Natural killer cell (primary cell): ENCODE results near the gene OR52E4. TPM values are rescaled to one million over a fixed set of nuclear protein-coding genes. Genes with fewer than 3 reads are reported as not detected.

Experiments
- ATAC-seq, 3 donors: fragments of 150-1000 bp in 2 of 3; fragments of 200-7000 bp in 1 of 3; cut with Tn5 transposase; 1 replicate in 1 of 3; 2 replicates in 2 of 3; pipeline ENCODE4 v1.10.0; 2021; ENCODE audit warnings: mild to moderate bottlenecking in 2 of 3, moderate library complexity in 2 of 3
- DNase-seq, 2 donors: peaks; one replicate each; pipeline versions ENCODE4 v3.0.0 to v3.0.0-alpha.2; 2013 to 2021; ENCODE audit warnings: mixed read lengths in 1 of 2
- H3K27ac ChIP-seq: one replicate; pipeline ENCODE4 v1.5.1; 2013; ENCODE audit warnings: mild to moderate bottlenecking, low read length
- H3K27me3 ChIP-seq: one replicate; pipeline ENCODE4 v1.6.1; 2013; ENCODE audit warnings: low read length; ENCODE audit not compliant: control insufficient read depth, insufficient read depth
- H3K36me3 ChIP-seq: one replicate; pipeline ENCODE4 v1.6.1; 2013; ENCODE audit warnings: low read length; ENCODE audit not compliant: control insufficient read depth, insufficient read depth
- H3K4me1 ChIP-seq: one replicate; pipeline ENCODE4 v1.6.1; 2013; ENCODE audit warnings: low read length; ENCODE audit not compliant: control insufficient read depth, insufficient read depth
- H3K4me3 ChIP-seq: one replicate; pipeline ENCODE4 v1.5.1; 2013; ENCODE audit warnings: low read length
- H3K9me3 ChIP-seq: one replicate; pipeline ENCODE4 v1.6.1; 2013; ENCODE audit warnings: low read length; ENCODE audit not compliant: control insufficient read depth, insufficient read depth
- H3K27ac Mint-ChIP-seq, 2 donors: one replicate each; pipeline ENCODE4 v1.8.0; 2022; ENCODE audit warnings: mild to moderate bottlenecking in 2 of 2, mixed read lengths in 2 of 2, moderate library complexity in 1 of 2
- H3K27me3 Mint-ChIP-seq, 2 donors: one replicate each; pipeline ENCODE4 v1.8.0; 2022; ENCODE audit warnings: low read depth in 2 of 2, mixed read lengths in 2 of 2
- H3K36me3 Mint-ChIP-seq: one replicate; pipeline ENCODE4 v1.8.0; 2022; ENCODE audit warnings: mixed read lengths
- H3K4me1 Mint-ChIP-seq, 2 donors: one replicate each; pipeline ENCODE4 v1.8.0; 2022; ENCODE audit warnings: mixed read lengths in 2 of 2
- H3K4me3 Mint-ChIP-seq: one replicate; pipeline ENCODE4 v1.8.0; 2022; ENCODE audit warnings: mild to moderate bottlenecking, moderate library complexity, mixed read lengths
- H3K9me3 Mint-ChIP-seq, 2 donors: one replicate each; pipeline ENCODE4 v1.8.0; 2022; ENCODE audit warnings: mixed read lengths in 2 of 2
- CTCF ChIP-seq: fragments of 200-600 bp; IDR thresholded peaks from one replicate; pipeline ENCODE4 v1.8.0; 2022; ENCODE audit warnings: antibody characterized with exemption
- WGBS: methylation state at CpG from one replicate; pipeline ENCODE4 v1.1.7; 2013; ENCODE audit warnings: missing lambda C conversion rate; ENCODE audit not compliant: insufficient coverage; 5-methylcytosine and 5-hydroxymethylcytosine counted together
- intact Hi-C: fragments of 100-400 bp; cut with micrococcal nuclease; formaldehyde crosslinking; loops from one replicate; pipeline ENCODE4 v1.14.2; 2022
- total RNA-seq, 4 donors: library from RNA; stranded (reverse); fragments of 120-200 nt in 1 of 4; gene quantifications; one replicate each; pipeline versions ENCODE4 v1.2.3 to v1.2.4, GENCODE V29; 2013 to 2022

OR52E4 gene
- total RNA-seq, 3 donors from 2014 or later (not counting 1 experiment from before 2014, with no cell fraction given), result not detected

- Histone ChIP-seq H3K9me3 (no peaks in the 10 kb centered on the region), H3K36me3 (no peaks in the 10 kb centered on the region), H3K27me3 (no peaks in the 10 kb centered on the region), H3K4me3 (no peak overlapping the region), H3K4me1 (no peaks in the 10 kb centered on the region), H3K27ac (no peak overlapping the region)
- intact Hi-C loops, result no loop called here
- TF ChIP-seq CTCF, result no peak
- H3K4me3 Mint-ChIP-seq, result no peak overlapping the region
- no peak overlapping the region for H3K27ac Mint-ChIP-seq
- no peak for DNase-seq
- H3K36me3 Mint-ChIP-seq, result no peaks in the 10 kb centered on the region
- WGBS, result no CpG with 5 or more reads among the region's 2 CpGs
- H3K9me3 Mint-ChIP-seq, result no peaks in the 10 kb centered on the region
- no peak for ATAC-seq
- no peaks in the 10 kb centered on the region for H3K4me1 Mint-ChIP-seq
- peaks cover 14 to 15% of the 10 kb centered on the region in 2 donors for H3K27me3 Mint-ChIP-seq
Observed at GRCh38 chr11:5837695-5838094, 42.7 kb upstream of the OR52E4 start.

- peaks cover 6 to 12% of the 10 kb centered on the region in 2 donors for H3K27me3 Mint-ChIP-seq
- H3K9me3 ChIP-seq, result no peaks in the 10 kb centered on the region
Observed at GRCh38 chr11:5841797-5842196, 38.6 kb upstream of the OR52E4 start, which contains the start of gene OR52E6. TSS of gene OR52E6 (minus strand) at chr11:5841897. CDS start at chr11:5841897, 0 bp downstream.

GRCh38 chr11:5846701-5847100 lies 33.7 kb upstream of the OR52E4 start:
- 26% methylated on average over 1 of the region's 1 CpG for WGBS
- H3K36me3 ChIP-seq, result no peaks in the 10 kb centered on the region
- no peak overlapping the region for H3K27ac Mint-ChIP-seq
- no peak overlapping the region for H3K27ac ChIP-seq
- H3K9me3 ChIP-seq, result no peaks in the 10 kb centered on the region
- no peaks in the 10 kb centered on the region for H3K27me3 ChIP-seq
- H3K36me3 Mint-ChIP-seq, result no peaks in the 10 kb centered on the region
- H3K4me3 ChIP-seq, result no peak overlapping the region
- peaks cover 0 to 3% of the 10 kb centered on the region in 2 donors for H3K9me3 Mint-ChIP-seq
- intact Hi-C loops, result no loop called here
- peaks cover 5 to 7% of the 10 kb centered on the region in 2 donors for H3K27me3 Mint-ChIP-seq
- no peak for DNase-seq
- H3K4me1 ChIP-seq, result no peaks in the 10 kb centered on the region
- H3K4me3 Mint-ChIP-seq, result no peak overlapping the region
- ATAC-seq, result no peak
- no peak for TF ChIP-seq CTCF
- no peaks in the 10 kb centered on the region for H3K4me1 Mint-ChIP-seq

More at GRCh38 chr11:5841797-5842196, 38.6 kb upstream of the OR52E4 start, which contains the start of gene OR52E6:
- DNase-seq (no peak), ATAC-seq (no peak)
- H3K9me3 Mint-ChIP-seq, result no peaks in the 10 kb centered on the region
- no peak within 1 kb of the TSS for H3K27ac Mint-ChIP-seq
- H3K4me1 Mint-ChIP-seq, result no peaks in the 10 kb centered on the region
- no peak for TF ChIP-seq CTCF
- H3K36me3 Mint-ChIP-seq, result no peaks in the 10 kb centered on the region
- 100% methylated on average over 1 of the region's 1 CpG for WGBS
- Histone ChIP-seq H3K4me1 (no peaks in the 10 kb centered on the region), H3K4me3 (no peak within 1 kb of the TSS), H3K27me3 (no peaks in the 10 kb centered on the region), H3K36me3 (no peaks in the 10 kb centered on the region), H3K27ac (no peak within 1 kb of the TSS)
- no peak within 1 kb of the TSS for H3K4me3 Mint-ChIP-seq
- intact Hi-C loops, result no loop called here

GRCh38 chr11:5847711-5848110 lies 32.7 kb upstream of the OR52E4 start:
- peaks cover 5 to 9% of the 10 kb centered on the region in 2 donors for H3K27me3 Mint-ChIP-seq
- Histone ChIP-seq H3K27me3 (no peaks in the 10 kb centered on the region), H3K4me3 (no peak overlapping the region), H3K27ac (no peak overlapping the region), H3K4me1 (no peaks in the 10 kb centered on the region), H3K36me3 (no peaks in the 10 kb centered on the region), H3K9me3 (no peaks in the 10 kb centered on the region)
- intact Hi-C loops, result no loop called here
- no peak for DNase-seq
- H3K4me1 Mint-ChIP-seq, result no peaks in the 10 kb centered on the region
- no peak for TF ChIP-seq CTCF
- peaks cover 0 to 3% of the 10 kb centered on the region in 2 donors for H3K9me3 Mint-ChIP-seq
- H3K36me3 Mint-ChIP-seq, result no peaks in the 10 kb centered on the region
- ATAC-seq, result no peak
- H3K4me3 Mint-ChIP-seq, result no peak overlapping the region
- no peak overlapping the region for H3K27ac Mint-ChIP-seq
